ENCODE measurements around the gene TFR2. TPM values are rescaled to one million over a fixed set of nuclear protein-coding genes. Genes with fewer than 3 reads are reported as not detected.

TFR2 gene
- total RNA-seq, 4 donors from 2014 or later = 0.17 to 0.32 TPM; not detected in 2

- H3K4me3 ChIP-seq = no peak within 1 kb of the TSS
- intact Hi-C loops (cut with DNase I) = no loop called here
- H3K27me3 ChIP-seq = peaks cover 0 to 62% (median 1%) of the 10 kb centered on the region in 4 donors
- DNase-seq (ENCODE audit: extremely low spot score) = no peak
- 97% methylated on average over 7 of the region's 70 CpGs for WGBS
- TF ChIP-seq, protein P1, sequence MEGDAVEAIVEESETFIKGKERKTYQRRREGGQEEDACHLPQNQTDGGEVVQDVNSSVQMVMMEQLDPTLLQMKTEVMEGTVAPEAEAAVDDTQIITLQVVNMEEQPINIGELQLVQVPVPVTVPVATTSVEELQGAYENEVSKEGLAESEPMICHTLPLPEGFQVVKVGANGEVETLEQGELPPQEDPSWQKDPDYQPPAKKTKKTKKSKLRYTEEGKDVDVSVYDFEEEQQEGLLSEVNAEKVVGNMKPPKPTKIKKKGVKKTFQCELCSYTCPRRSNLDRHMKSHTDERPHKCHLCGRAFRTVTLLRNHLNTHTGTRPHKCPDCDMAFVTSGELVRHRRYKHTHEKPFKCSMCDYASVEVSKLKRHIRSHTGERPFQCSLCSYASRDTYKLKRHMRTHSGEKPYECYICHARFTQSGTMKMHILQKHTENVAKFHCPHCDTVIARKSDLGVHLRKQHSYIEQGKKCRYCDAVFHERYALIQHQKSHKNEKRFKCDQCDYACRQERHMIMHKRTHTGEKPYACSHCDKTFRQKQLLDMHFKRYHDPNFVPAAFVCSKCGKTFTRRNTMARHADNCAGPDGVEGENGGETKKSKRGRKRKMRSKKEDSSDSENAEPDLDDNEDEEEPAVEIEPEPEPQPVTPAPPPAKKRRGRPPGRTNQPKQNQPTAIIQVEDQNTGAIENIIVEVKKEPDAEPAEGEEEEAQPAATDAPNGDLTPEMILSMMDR (IDR thresholded peaks at IDR 0.05) = peak in 1 of 3 experiments; percentile 19
- TF ChIP-seq POLR2AphosphoS5 (IDR thresholded peaks at IDR 0.05) (no peak), EP300 (IDR thresholded peaks at IDR 0.05) (no peak)
- H3K27ac ChIP-seq (replicated peaks in 1 of 4) = no peak within 1 kb of the TSS
- peaks cover 13 to 24% (median 21%) of the 10 kb centered on the region in 4 donors for H3K4me1 ChIP-seq
- H3K9me3 ChIP-seq = no peaks in the 10 kb centered on the region
- peaks cover 42 to 62% (median 54%) of the 10 kb centered on the region in 4 donors for H3K36me3 ChIP-seq
Measured at GRCh38 chr7:100573691-100574361, 67.5 kb downstream of the TFR2 start, which contains the start of gene SAP25. Gene SAP25, minus strand, starts transcription at chr7:100573900. Its CDS starts 158 bp downstream, at chr7:100573742.

DNA sequence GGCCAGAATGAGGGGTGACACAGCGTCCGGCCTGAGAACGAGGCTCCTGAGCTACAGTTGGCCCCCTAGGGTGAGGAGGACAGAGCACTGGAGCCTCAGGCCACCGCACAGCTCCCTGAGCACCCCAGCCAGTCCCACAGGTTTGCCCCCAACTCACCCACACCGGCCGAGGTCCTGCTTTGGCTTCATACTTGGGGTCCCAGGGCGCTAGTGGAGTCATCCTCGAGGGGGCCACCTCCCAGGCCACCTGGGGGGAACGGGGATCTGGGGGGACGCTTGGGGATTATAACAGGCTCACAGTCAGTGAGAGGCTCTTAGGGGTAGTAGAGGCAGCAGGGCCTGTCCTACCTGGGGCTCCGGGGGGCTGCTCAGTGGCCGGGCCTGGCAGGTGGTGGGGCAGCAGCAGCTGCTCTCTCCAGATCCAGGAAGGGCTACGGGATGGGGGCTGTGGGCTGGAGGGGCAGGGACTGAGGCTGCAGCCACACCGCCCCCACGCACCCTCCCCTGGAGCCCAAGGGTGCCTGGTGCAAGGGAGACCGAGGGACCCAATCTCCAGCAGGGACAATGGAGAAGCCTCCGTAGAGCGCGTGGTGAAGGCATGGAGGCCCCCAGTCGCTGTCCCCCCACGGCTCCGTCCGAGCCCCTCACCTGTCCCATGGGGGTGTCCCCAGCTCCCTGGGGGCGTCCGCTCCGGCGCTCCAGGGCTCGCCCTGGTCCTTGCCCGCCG is 68.2 kb downstream of the TFR2 start:
- Histone ChIP-seq H3K9me3 (no peaks in the 10 kb centered on the region), H3K4me1 (peaks cover 13 to 29% (median 21%) of the 10 kb centered on the region in 4 donors), H3K4me3 (no peak overlapping the region), H3K36me3 (peaks cover 34 to 55% (median 47%) of the 10 kb centered on the region in 4 donors), H3K27ac (replicated peaks in 1 of 4) (no peak overlapping the region), H3K27me3 (peaks cover 0 to 62% (median 1%) of the 10 kb centered on the region in 4 donors)
- 91% methylated on average over 11 of the region's 30 CpGs for WGBS
- intact Hi-C loops (cut with DNase I) = no loop called here
- DNase-seq (ENCODE audit: extremely low spot score) = no peak
- TF ChIP-seq POLR2A (IDR thresholded peaks at IDR 0.05; ENCODE audit: low read depth) (no peak), EP300 (IDR thresholded peaks at IDR 0.05) (no peak), POLR2AphosphoS5 (IDR thresholded peaks at IDR 0.05) (no peak)
- TF ChIP-seq, protein P1 (IDR thresholded peaks at IDR 0.05) = no peak

GRCh38 chr7:100572281-100572948 is 68.9 kb downstream of the TFR2 start:
- no peaks in the 10 kb centered on the region for H3K9me3 ChIP-seq
- H3K4me3 ChIP-seq = no peak overlapping the region
- peaks cover 0 to 60% (median 1%) of the 10 kb centered on the region in 4 donors for H3K27me3 ChIP-seq
- intact Hi-C loops (cut with DNase I) = no loop called here
- peaks cover 13 to 36% (median 21%) of the 10 kb centered on the region in 4 donors for H3K4me1 ChIP-seq
- no peak overlapping the region for H3K27ac ChIP-seq (replicated peaks in 1 of 4)
- DNase-seq (ENCODE audit: extremely low spot score) = no peak
- TF ChIP-seq POLR2A (IDR thresholded peaks at IDR 0.05; ENCODE audit: low read depth) (no peak), EP300 (IDR thresholded peaks at IDR 0.05) (no peak), POLR2AphosphoS5 (IDR thresholded peaks at IDR 0.05) (no peak)
- TF ChIP-seq, protein P1 (IDR thresholded peaks at IDR 0.05) = no peak
- peaks cover 28 to 48% (median 40%) of the 10 kb centered on the region in 4 donors for H3K36me3 ChIP-seq
- WGBS = 82% methylated on average over 10 of the region's 20 CpGs

- intact Hi-C loops (cut with DNase I) = no loop called here
- H3K4me1 ChIP-seq = peaks cover 13 to 37% (median 21%) of the 10 kb centered on the region in 4 donors
- DNase-seq (ENCODE audit: extremely low spot score) = no peak
- H3K4me3 ChIP-seq = no peak overlapping the region
- no peaks in the 10 kb centered on the region for H3K9me3 ChIP-seq
- H3K27me3 ChIP-seq = peaks cover 0 to 54% (median 1%) of the 10 kb centered on the region in 4 donors
- WGBS = 93% methylated on average over 2 of the region's 2 CpGs
- TF ChIP-seq POLR2AphosphoS5 (IDR thresholded peaks at IDR 0.05) (no peak), EP300 (IDR thresholded peaks at IDR 0.05) (no peak), POLR2A (IDR thresholded peaks at IDR 0.05; ENCODE audit: low read depth) (no peak)
- TF ChIP-seq, protein P1 (IDR thresholded peaks at IDR 0.05) = no peak
- peaks cover 22 to 42% (median 34%) of the 10 kb centered on the region in 4 donors for H3K36me3 ChIP-seq
- H3K27ac ChIP-seq (replicated peaks in 1 of 4) = no peak overlapping the region
Measured at GRCh38 chr7:100571829-100572116, 69.6 kb downstream of the TFR2 start.
